ENCODE measurements around the gene KIF6.

- TF ChIP-seq CTCF (IDR thresholded peaks at IDR 0.05) (no peak), POLR2A (IDR thresholded peaks at IDR 0.05; ENCODE audit: low read depth) (no peak), POLR2AphosphoS5 (IDR thresholded peaks at IDR 0.05) (no peak)
These were observed 405.4 kb downstream of the KIF6 start for GRCh38 chr6:39319621-39320362.

Data from esophagus muscularis mucosa (tissue), 3 donors.